HG02571 (cell line): ENCODE results near the gene STK4.
"Not testable (repeated sequence)": the region's sequence is repeated elsewhere in the genome, so short reads cannot be mapped to it uniquely, and the experiment has no call there.

ENCODE experiments used
- ATAC-seq: cut with Tn5 transposase; IDR thresholded peaks from one replicate; pipeline ENCODE4 v1.9.1; 2021; ENCODE audit warnings: mild to moderate bottlenecking, moderate library complexity; ENCODE audit not compliant: unreplicated experiment

Gene STK4

DNA sequence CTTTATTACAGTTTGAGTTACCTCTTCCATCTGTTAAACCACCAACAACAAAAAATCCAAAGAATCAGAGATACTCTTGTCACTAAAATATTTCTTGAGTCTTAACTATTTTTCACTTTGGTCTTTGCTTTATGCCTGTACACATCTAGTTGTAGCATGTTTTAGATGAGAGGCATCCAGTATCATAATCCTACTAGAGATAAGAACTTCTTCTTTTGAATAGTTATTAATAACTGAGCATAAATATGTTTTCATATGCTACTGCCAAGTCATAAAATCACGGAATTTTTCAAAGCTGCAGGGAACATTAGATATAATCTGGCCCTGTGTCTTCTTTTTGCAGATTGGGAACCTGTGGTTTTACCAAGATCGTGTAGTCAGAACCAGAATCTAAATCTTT lies 55.3 kb downstream of the STK4 start:
- no peak for ATAC-seq

GRCh38 chr20:45023140-45023539 lies 56.8 kb downstream of the STK4 start:
- ATAC-seq, result not testable (repeated sequence)

DNA sequence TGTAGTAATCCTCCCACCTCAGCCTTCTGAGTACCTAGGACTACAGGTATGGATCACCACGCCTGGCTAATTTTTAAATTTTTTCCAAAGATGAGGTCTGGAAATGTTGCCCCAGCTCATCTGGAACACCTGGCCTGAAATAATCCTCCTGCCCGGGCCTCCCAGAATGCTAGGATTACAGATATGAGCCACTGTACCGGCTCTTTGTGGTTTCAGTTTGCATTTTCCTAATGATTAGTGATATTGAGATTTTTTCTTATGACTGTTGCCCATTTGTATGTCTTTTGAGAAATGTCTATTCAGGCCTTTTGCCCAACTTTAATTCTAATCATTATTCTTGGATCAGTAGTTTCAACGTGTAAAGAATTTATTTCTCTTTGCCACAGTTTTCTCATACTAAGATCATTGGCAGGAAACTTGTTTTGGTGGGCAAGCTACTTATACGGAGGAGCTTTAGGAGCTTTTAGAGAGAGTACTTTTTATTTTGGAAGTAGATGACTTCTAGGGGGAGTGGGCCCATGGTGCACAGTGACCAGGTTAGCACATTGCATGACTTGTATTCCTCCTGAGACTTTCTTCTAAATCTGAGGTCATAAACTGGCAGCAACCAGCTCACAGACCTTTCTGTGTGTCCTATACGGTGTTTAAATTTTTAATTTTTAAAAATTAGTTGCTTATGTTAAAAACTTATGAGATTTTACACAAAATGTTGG lies 62.3 kb downstream of the STK4 start:
- no peak for ATAC-seq

DNA sequence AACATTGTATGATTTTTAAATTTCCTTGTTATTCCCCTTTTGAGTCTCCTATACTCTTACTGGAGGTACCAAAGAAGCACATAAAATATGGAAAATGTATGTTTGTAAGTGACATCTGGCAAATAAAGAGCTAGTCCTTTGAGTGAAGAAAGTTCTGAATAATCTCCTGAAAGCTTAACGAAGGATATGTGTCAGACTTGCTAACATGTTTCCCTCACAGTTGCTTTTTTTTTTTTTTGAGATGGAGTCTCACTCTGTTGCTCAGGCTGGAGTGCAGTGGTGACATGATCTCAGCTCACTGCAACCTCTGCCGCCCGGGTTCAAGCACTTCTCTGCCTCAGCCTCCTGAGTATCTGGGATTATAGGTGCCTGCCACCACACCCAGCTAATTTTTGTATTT lies 63.6 kb downstream of the STK4 start:
- no peak for ATAC-seq

GRCh38 chr20:45032276-45032675 lies 66.0 kb downstream of the STK4 start:
- no peak for ATAC-seq

DNA sequence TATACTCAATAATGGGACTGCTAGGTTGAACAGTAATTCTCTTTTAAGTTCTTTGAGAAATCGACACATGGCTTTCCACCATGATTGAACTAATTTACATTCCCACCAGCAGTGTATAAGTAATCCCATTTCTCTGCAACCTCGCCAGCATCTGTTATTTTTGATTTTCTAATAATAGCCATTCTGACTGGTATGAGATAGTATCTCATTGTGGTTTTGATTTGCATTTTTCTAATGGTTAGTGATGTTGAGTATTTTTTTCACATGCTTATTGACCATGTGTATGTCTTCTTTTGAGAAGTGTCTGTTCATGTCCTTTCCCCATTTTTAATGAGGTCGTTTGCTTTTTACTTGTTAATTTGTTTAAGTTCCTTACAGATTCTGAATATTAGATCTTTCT lies 66.5 kb downstream of the STK4 start:
- no peak for ATAC-seq

DNA sequence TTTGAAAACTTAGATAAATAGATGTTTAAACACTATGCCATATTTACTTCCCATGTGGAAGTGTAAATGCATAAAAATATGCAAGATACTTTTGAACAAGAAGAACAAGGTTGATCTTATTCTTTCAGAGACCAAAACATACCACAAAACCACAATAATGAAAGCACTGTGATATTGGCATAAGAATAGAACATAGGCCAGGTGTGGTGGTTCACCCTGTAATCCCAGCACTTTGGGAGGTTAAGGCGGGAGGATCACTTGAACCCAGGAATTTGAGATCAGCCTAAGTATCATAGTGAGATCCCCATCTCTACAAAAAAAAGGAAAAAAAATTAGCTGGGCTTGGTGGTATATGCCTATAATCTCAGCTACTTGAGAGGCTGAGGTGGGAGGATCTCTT lies 68.1 kb downstream of the STK4 start:
- ATAC-seq, result no peak

- ATAC-seq, result no peak
Measured at GRCh38 chr20:45036044-45036755, 69.9 kb downstream of the STK4 start.

- ATAC-seq, result no peak
Measured at GRCh38 chr20:45037050-45037449, 70.7 kb downstream of the STK4 start.

DNA sequence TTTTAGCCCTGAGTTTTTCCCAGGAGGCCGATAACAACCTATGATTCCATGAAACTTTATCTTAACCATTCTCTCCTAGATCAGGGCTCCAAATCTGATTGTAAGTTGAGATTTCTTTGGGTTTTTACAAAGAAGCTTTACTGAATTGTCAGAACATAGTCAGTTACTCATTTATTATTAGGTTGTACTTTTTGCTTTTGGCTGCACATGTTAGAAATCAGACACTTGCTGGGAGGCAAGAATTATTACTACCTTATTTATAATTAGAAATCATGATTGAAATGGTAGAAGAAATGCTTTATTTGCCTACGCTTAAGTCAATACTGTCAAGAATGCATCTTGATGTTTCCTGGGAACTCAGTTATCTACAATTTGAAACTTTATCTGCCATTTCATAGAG lies 71.3 kb downstream of the STK4 start:
- ATAC-seq, result no peak

- no peak for ATAC-seq
Measured at GRCh38 chr20:45038745-45039474, 72.6 kb downstream of the STK4 start.

DNA sequence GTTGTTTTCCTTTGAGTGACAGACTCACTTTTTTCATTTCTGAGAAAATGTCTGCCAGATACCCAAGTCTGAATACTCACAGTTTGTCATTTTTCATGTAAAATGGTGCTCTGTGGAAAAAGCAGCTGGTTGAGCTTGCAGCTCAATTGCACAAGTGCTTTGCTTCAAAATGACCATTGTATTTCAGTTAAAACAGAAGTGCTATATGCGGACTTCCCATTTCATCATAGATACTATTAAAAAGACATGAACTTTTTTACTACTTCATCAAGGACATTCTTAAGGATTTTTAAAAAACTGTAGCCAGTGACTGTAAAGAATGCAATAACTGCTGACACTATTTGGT lies 73.1 kb downstream of the STK4 start:
- ATAC-seq, result no peak

GRCh38 chr20:45041464-45042337 lies 75.4 kb downstream of the STK4 start:
- no peak for ATAC-seq

GRCh38 chr20:45042978-45043377 lies 76.7 kb downstream of the STK4 start:
- no peak for ATAC-seq

DNA sequence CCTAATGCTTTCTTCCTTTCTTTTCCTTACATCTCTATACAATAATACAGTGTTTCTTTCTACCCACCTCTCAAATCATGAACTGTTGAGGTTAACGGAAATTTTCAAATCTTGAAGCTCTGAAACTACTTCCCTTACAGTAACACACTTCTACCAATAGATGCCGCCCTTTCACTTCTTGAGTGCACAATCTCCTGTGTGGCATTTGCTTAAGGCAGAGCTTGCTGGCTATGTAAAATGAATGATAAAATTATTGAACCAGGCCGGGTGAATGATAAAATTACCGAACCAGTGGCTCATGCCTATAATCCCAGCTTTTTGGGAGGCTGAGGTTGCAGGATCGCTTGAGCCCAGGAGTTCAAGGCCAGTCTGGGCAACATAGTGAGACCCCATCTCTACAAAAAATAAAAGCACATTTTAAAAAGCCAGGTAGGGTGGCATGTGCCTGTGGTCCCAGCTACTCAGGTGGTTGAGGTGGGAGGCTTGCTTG lies 77.8 kb downstream of the STK4 start:
- no peak for ATAC-seq

GRCh38 chr20:45044601-45045000 lies 78.3 kb downstream of the STK4 start:
- no peak for ATAC-seq

- no peak for ATAC-seq
Measured at GRCh38 chr20:45047581-45048119, 81.3 kb downstream of the STK4 start.

DNA sequence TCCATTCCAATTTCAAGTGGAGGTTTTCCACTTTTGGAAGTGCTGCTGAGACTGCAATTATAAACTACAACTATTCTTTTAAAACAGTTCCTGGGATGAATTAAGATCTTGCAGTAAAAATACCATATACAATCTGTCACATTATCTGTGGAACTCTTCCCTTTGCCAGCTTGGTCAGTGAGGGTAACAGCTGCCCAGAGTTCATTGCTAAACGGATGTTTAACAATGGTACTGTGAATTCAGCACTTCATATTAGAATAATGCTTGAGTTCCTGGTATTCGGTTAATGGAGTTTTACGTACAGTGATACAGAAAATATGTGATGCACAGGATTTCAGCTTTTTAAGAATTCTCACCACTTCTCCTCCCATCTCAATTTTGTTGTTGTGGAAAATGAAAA lies 83.1 kb downstream of the STK4 start:
- ATAC-seq, result no peak

DNA sequence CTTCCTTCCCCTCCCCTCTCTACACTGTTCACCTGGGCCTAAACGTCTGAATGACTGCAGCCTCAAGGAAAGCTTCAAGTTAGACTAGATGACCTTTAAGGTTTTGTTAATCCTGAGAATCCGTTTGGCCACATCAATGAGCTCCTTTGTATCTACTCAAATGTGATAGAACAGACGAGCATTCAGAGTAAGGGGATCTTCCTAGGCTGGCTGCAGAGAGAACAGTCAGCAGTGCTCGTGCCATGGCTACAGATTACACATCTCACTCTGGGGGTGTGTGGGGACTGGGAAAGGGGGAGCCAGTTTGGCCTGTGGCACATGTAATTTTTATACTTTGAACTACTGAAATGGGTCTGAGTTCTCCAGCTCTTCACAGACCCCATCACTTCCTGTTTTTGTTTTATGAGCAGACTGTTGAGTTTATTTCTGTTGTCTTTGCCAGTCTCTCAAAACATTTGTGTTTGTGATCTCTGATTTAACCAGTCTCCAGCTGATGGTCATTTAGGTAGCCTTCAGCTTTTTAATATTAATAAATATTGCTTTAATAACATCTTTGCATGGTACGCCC lies 83.7 kb downstream of the STK4 start:
- no peak for ATAC-seq
